Measurements from ENCODE around the gene NRXN3.
"Not testable (repeated sequence)": the region's sequence is repeated elsewhere in the genome, so short reads cannot be mapped to it uniquely, and the experiment has no call there.

Gene NRXN3

DNA sequence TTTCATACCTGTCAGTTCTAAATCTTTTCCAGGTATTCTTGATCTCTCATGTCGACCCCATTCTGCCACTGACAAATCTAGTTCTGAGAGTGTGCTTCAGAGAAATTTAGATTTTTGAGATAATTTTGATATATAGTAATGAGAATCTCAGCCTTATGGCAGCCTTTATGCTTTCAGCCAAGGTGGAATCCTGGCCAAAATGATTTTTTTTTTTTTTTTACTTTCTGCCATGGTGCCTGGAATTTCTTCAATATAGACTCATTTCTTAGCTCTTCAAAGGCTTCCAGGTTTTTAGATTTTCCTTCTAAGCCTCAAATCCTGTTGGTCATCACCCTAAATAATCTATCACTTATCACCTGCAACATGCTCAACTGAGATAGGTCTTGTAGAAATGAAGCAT lies 926.6 kb downstream of the NRXN3 start:
- DNase-seq = no peak

DNA sequence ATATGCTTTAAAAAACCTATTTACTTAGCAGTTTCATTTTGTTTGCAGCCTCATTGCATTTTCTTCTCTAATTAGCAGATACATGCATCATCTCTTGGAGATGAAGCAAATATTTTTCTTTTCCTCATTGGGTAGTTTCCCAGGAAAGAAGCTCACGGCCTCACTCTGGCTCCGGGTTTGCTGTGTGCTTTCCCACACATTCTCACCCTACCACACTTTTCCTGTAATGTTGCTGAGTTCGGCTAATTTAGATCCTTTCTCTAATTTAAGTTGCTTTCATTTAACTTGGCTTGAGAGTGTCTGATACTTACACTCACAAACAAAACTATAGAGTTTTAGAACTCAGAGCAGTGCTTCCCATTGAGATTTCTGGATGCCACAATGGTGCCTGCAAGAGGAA lies 928.2 kb downstream of the NRXN3 start:
- no peak for DNase-seq

DNA sequence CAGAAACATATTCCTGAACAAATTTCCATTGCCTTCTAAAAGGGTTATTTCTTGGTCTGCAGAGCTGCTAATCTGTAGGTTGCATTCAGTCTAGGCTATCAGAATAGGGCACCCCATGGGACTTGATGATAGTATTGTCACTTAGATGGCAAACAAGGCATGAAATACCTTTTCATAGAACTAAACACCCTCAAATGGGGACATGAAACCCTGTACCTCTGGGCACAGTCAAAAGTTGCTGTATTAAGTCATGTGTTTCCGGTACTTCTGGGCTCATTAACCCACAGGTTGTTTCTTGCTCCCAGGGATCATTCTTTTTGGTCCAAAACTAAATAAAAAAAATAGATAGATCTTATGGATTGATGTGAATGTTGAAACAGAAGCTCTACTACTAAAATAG lies 930.4 kb downstream of the NRXN3 start:
- no peak for DNase-seq

DNA sequence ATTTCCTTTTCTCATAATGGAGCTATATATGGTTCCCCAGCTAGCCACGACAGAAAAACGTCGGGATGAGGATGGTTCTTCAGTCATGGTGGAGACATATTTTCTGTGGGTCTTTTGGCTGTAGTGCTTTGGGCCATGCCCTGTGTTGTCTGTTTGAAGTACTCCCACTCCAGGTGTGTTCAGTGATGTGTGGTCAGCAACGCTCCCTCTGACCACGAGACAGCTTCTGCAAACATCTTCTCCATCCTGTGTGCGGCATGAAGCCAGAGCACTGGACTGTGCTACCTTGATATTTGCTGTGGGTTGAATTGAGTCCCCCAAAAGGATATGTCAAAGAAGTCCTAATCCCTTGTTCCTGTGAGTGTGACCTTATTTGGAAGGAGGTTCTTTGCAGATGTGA lies 931.2 kb downstream of the NRXN3 start:
- DNase-seq = no peak

DNA sequence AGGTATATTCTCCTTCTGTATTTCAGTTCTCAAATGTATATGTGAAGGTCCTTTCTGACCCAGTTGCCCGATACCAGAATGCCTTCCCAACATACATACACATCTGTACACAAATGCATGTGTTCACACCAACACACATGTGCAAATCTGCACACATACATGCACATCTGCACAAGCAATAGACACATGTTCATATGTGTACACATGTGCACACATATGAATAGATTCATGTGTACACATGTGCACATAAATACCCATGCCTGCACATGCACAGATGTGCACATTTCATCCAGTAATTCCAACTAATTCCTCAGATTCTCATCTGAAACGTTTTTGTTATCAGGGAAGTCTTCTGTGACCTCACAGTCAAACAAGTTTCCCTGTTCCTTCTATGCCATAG lies 933.6 kb downstream of the NRXN3 start:
- no peak for DNase-seq

DNA sequence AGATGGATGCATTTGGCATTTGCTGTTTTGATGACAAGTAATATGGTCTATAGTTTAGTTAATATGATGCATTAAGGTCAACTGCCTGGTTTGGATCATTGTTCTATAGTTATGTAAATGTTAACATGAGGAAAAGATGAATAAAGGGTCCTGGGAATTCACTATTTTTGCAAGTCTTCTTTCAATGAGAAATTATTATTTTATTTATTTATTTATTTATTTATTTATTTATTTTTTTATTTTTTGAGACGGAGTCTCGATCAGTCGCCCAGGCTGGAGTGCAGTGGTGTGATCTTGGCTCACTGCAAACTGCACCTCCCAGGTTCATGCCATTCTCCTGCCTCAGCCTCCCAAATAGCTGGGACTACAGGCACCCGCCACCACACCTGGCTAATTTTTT lies 940.4 kb downstream of the NRXN3 start:
- DNase-seq = not testable (repeated sequence)

DNA sequence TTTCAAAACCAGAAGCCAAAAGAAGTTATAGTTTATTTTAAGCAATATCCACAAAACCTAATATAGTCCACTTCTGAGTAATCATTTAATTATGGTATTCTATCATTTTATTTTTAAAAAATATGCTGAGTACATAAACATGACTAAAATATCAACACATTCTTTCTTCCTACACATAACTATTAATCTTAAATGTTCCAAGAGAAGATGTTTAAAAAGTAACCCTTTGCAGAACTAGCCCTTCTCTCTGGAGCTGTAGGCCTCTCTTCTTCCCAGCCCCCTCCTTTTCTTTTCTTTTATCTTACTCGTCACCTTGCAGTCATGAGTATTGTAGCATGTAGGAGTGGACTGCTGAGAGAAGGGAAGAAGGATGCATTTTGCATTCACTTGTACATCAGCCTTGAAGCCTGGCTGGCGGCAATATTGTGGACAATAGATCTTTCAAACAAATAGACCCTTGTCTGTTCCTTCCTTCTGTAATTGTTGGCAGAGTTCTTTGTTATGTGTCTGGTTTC lies 941.9 kb downstream of the NRXN3 start:
- no peak for DNase-seq

DNA sequence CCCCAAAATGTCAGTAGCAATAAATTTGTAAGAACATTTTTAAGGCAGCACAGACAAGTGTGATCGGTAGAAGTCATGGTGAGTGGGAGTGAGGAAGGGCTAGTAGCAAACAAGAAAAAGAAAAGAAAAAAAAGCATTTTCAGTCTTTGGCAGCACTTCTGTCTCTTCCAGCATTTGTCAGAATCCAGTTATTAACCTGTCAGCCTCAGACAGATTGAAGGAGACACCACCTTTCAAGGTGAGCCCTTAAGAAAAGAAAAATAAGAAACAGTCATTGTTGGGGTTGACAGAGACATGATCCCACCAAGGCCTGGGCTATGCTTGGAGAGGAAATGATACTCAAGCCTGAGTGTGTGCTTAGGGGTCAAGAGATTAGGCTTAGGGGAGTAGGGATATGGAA lies 947.4 kb downstream of the NRXN3 start:
- no peak for DNase-seq

DNA sequence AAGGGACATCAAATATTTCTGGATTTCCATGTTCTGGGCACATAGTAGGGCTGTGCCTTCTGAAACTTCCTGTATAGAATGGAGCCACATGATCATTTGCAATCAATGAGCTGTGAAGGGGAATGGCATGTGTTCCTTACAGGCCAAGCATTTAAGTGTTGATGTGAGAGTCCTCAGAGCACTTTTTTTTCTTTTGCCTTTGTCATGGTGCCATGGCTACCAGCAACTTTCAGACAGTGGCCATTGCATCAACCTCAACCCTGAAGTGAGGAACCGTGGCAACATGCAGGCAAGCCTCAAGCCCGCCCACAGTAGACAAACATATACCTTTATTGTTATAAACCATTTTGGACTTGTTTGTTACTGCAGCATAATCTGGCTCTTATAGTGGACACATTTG lies 948.1 kb downstream of the NRXN3 start:
- DNase-seq = no peak

DNA sequence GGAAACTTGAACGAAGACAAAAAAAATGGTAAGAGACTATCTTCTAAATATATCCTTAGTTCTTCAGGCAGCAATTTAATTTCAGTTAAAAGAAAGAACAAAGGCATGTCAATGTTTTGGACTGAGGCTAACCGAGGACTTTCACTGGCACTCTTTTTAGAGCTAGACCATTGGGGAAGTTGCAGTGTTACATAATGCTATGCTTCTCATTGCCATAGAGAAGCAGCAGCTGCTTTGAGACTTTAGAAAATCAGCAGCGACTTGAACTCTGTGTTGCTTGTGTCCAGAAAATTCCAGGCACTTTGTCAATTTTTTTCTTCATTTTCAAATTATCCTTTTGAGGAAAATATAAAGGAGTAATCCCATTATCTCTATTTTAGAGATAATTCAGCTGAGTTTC lies 964.2 kb downstream of the NRXN3 start:
- DNase-seq = no peak

DNA sequence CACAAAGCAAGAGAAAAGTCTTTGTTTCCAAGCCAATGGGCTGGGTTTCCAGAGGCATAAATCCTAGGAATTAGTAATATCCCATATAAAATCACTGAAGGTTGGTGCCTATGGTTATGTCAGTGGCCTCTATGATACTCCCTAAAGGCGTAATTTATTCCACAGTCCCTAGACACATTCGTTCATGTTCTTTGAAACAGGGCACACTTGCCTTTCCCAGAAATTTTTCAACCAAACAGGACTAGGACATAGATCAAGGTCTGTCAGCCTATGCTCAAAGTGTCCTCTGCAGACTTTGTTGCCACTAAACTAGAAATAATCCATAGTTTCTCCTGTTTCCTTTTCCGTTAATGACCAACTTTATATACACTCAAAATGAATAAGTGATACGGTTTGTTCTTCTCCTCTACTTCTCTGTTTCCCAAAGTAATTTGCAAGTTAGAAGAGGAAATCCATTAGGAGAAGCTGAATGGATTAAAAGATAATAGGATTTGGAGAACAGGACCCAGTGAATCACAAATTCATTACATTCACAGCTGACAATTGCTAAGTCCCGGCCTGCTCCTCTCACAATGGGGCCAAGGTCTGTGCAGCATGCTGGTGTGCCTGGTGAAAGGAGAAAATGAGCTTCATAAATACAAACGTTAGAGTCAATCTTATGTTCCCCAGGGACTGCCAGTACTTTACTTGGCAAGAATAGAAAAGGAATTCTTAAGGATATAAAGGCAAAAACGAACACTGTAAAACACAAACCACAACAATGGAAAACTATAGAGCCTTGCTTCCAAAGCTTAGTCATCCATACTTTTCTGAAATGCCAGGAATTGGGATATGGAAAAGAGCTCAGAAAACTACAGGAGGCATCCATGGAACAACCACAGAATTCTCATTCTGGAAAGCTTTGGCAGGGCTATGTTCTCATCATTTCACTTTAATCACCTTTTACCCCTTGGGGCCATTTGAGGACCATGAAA lies 966.2 kb downstream of the NRXN3 start:
- DNase-seq = no peak

DNA sequence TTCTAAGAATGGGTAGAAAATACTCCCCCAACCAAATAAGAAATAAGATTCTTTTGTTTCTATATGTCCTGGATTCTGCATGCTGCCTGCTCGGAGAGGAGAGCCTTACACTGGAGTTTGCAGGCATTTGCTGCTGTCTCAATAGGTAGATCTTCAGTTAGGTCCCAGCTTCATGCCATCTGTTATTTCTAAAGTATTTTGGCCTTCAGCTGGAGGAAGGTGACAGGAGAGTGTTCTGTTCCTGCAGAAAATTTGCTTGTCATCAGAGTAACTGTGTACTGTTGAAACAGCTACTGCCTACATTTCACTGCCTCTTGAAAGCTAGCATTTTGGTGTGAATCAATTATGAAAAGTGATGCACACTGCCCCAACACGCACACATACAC lies 966.9 kb downstream of the NRXN3 start:
- DNase-seq = no peak

DNA sequence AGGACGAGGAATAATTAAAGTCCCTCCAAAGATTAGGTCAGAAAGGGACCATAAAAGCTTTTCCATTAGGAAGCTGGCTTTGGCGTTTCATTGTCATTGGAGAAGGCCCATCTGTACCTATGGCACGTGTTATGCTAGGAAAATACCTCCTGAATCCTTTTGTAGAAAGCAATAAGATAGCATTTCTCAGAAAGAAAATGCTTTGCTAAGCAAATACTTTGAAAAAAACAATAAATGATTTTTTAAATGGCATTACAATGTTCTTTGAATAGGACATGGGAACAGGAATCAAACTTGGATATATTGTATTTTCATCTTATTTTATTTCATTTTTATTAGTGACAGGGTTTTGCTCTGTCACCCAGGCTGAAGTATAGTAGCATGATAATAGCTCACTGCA lies 967.7 kb downstream of the NRXN3 start:
- DNase-seq = no peak

DNA sequence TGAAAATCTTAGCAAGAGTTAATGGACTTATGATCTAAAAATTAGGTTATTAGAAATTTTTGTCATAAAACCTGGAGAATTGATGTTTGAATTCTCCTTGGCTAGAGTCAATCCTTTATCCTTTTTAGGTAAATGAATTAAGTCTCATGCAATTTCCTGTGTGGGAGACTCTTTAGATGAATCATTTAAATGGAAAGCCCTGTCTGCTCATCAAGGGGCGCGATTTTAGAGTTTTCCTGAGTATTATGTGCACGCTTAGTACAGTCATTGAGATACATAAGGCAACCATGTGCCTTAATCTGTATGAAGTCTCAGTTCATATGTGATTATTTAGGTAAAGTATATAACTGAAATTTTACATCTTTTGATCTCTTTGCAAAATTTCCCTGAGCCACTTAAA lies 974.7 kb downstream of the NRXN3 start:
- no peak for DNase-seq

DNA sequence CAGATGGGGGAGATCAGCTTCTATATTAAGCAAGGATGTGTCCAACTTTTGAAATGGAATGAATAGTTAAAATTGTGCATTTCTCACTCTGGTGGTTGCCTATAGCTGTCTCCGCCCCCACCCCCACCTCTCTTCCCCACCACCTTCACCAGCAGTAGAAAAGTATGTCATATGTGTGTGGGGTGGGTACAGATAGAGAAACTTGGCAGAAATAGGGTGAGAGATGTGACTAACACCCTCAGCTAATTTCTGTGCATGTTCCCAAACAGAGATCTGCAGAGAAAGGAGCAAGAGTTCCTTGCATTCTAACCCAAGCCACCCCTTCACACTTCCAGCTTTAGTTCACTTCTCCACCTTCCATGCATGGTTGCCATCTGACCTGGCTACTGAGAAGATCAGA lies 980.1 kb downstream of the NRXN3 start:
- DNase-seq = no peak

DNA sequence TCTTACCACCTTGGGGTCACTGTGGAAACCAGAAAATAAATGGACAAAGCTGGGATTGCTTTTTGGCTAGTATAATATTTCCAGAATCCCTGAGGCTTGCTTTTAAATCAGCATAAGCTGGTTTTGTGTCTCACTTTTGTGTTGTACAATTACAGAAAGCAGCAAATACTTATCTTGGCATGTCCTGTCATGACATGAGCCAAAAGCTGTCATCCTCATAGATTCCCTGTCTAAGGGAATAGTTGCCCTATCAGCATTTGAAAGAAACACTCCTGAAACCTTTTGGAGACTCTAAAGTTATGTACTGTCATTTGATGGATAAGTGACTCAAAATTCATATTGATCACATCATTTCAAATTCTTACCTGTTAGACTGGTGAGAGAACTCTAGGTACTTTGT lies 987.2 kb downstream of the NRXN3 start:
- DNase-seq = no peak

DNA sequence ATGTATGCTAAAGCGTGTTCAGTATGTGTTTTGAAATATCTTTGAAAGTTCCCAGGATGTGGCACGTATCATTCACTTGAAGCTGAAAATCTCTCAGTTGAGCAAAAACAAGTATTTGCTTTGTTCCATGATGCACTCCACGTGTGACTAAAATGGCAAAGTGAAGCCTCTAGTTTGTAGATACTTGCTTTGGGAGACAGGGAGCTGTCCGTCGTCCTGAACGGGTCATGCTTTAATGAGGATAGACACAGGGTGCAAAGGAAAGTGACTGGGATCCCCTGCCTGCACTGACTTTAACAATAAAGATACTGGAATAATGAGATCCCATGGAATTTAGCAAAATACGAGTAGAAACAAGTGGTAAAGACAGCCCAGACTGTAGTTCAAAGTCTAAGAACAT lies 991.4 kb downstream of the NRXN3 start:
- DNase-seq = no peak

DNA sequence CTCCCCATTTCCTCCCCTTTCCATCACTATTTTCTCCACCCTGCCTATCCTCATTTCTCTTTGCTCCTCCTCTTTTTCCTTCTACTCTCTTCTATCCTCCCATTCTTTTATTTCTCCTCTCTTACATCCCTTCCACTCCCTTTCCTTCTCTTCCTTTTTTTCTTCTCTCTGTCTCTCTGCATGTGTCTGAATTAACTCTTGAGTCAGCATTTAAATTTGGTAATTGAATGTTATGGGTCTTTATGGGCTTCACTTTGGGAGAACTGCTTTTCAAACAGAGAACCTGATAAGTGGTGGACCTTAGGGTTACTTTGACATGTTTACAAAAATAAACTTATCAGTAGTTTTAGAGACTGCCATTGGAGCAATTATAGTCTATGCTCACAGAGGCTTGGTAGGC lies 992.7 kb downstream of the NRXN3 start:
- DNase-seq = no peak

DNA sequence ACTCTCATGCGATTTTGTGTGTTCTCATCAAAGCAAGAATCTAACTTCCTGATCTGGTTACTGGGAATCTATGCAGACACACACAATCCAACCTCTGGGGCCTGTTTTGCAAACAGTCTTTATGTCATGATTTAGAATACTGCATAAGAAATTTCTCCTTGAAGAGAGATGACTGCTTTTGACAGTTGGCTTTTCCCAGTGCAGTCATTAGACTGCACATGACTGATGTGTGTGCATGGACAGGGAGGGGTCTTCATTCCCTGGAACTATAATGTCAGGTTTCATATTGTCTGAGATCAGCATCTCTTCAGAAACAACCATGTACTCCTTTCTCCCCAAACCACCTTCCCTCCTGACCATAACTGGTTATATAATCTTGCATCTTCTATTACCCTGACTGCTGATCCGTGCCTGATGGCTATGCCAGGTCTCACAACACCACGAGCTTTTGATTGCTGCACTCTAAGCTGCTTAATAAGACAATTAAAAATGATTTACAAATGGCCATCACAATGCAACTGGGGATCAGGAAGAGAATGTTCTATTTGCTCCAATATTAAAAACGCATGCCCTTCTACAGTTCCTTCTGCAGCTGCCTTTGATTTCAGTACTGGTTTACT lies 995.4 kb downstream of the NRXN3 start:
- DNase-seq = no peak

DNA sequence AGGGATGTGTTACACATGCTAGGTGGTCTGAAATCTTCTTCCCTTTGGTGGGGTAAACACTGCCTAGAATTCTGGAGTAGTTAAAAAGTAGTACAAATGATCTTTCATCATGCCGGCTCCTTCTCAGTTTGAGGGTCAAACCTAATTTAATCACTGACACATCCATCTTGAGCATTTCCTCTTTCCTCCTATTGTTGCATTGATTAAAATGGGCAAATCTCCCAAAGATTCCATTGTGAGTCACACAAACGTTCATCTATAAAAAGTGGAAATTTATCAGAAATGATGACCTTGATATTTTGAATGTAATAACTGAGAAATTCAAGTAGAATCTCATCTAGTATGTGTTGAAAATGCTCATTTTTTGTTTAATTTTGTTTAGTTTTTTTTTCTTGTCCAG lies 996.0 kb downstream of the NRXN3 start:
- DNase-seq = no peak

DNA sequence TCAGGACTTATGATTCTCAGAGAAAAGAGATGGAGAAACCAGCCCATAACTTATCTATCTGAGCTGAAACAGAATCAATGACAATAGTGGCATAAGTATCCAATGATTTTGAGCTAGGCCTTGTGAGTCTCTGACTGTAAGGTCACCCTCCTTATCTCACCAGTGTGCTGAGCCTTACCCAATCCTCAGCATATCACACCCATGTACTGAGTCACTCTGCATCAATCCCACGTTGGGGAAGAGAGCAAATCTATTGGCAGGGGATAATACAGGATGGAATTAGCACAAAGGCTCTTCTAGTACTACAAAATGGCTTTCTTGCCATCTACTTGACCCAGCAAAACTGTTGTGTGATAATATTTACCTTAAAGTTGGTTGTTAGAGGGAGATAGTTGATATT lies 997.8 kb downstream of the NRXN3 start:
- DNase-seq = no peak

DNA sequence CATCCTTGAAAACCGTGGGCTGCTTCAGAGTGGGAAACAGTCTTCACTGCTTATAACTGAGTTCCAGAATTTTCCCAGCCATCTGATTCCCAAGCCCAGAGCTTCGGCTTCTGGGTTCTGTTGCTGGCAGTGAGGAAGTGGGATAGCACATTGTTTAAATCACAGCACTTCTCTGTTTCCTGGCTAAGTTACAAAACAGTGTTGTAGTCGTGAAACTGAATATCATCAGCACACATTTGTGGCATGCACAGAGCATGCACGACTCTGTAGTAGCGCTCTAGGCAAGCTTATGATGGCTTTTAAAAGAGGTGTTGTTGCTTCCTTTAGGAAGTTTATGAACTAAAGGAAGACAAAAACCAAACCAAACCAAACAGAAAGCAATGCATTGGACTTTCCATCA lies 1005.5 kb downstream of the NRXN3 start:
- DNase-seq = no peak

DNA sequence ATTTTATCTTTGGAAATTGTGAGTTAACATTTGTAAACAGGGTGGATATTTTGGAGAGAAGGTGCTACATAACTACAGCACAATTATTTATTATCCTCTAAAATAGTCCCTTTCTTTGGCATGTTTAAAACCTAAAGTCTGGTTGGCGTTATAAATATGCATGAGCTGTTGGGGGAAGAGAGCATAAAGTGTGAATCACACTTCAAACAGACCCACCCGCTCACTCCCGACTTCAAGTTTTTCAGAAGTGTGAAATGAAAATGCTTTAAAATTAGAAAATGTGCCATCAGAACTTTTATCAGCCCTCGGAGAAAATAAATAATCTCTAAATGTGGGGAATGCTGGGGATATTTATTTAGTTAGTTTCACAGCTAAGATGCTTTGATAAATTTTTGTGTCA lies 1006.9 kb downstream of the NRXN3 start:
- DNase-seq = no peak

DNA sequence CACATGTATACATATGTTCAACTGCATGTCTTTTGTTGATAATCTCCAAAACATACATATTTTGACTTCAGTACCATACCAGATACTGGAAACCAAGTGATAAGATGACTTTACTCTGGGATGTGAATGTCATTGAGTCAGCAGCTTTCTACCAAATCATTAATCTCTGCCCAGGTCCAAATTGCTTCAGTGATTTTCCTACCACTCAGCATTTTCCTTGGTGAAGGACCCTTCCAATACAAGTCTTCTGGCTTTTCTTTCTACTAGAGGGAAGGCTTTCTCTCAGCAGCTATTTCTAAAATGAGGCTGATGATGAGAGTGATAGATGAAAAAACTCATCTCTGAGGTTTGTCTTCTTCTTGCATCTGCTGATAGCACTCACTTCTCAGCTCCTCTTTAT lies 1008.5 kb downstream of the NRXN3 start:
- DNase-seq = no peak

DNA sequence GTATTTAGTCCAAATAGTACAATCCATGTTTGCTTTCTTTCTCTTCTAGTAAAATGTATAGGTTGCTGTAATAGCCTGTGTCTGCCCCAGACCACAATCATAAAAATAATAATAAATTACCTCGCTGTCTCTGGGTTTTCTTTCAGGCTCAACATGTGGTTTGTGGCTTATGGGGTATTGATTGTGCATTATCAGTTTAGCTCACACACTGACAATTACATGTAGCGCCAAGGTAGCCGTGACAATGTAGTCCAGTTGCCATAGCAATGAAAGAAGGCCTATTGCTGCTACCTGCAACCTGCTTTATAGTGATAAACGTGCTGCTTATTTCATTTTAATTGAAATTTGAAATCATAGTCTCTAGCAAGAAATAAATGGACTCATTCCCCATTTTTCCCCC lies 1009.8 kb downstream of the NRXN3 start:
- no peak for DNase-seq
